ENCODE results near the gene ZNF735. TPM values are rescaled to one million over a fixed set of nuclear protein-coding genes. Genes with fewer than 3 reads are reported as not detected.
"Not testable (repeated sequence)": the region's sequence is repeated elsewhere in the genome, so short reads cannot be mapped to it uniquely, and the experiment has no call there.

The ZNF735 gene
- total RNA-seq, 1 donor from 2014 or later = not detected

- H3K27ac Mint-ChIP-seq (ENCODE audit: unreplicated experiment) = no peak overlapping the region
- peaks cover 15% of the 10 kb centered on the region for H3K9me3 Mint-ChIP-seq (ENCODE audit: unreplicated experiment)
- no peak for DNase-seq (ENCODE audit: low spot score)
- H3K4me1 Mint-ChIP-seq (ENCODE audit: unreplicated experiment) = no peaks in the 10 kb centered on the region
- no peak overlapping the region for H3K4me3 Mint-ChIP-seq (ENCODE audit: unreplicated experiment)
- no peaks in the 10 kb centered on the region for H3K36me3 Mint-ChIP-seq (ENCODE audit: low read depth, unreplicated experiment)
- TF ChIP-seq, protein P1, sequence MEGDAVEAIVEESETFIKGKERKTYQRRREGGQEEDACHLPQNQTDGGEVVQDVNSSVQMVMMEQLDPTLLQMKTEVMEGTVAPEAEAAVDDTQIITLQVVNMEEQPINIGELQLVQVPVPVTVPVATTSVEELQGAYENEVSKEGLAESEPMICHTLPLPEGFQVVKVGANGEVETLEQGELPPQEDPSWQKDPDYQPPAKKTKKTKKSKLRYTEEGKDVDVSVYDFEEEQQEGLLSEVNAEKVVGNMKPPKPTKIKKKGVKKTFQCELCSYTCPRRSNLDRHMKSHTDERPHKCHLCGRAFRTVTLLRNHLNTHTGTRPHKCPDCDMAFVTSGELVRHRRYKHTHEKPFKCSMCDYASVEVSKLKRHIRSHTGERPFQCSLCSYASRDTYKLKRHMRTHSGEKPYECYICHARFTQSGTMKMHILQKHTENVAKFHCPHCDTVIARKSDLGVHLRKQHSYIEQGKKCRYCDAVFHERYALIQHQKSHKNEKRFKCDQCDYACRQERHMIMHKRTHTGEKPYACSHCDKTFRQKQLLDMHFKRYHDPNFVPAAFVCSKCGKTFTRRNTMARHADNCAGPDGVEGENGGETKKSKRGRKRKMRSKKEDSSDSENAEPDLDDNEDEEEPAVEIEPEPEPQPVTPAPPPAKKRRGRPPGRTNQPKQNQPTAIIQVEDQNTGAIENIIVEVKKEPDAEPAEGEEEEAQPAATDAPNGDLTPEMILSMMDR (IDR thresholded peaks at IDR 0.05; ENCODE audit: unreplicated experiment) = no peak
- H3K27me3 Mint-ChIP-seq (ENCODE audit: unreplicated experiment) = peaks cover 3% of the 10 kb centered on the region
Measured at GRCh38 chr7:64187408-64187807, 19.6 kb upstream of the ZNF735 start.

GRCh38 chr7:64192148-64192704 lies 14.8 kb upstream of the ZNF735 start:
- Mint-ChIP-seq H3K27me3 (ENCODE audit: unreplicated experiment) (peaks cover 3% of the 10 kb centered on the region), H3K4me1 (ENCODE audit: unreplicated experiment) (no peaks in the 10 kb centered on the region), H3K27ac (ENCODE audit: unreplicated experiment) (no peak overlapping the region), H3K4me3 (ENCODE audit: unreplicated experiment) (no peak overlapping the region), H3K9me3 (ENCODE audit: unreplicated experiment) (peaks cover 30% of the 10 kb centered on the region), H3K36me3 (ENCODE audit: low read depth, unreplicated experiment) (peaks cover 9% of the 10 kb centered on the region)
- TF ChIP-seq, protein P1 (IDR thresholded peaks at IDR 0.05; ENCODE audit: unreplicated experiment) = no peak
- DNase-seq (ENCODE audit: low spot score) = no peak

DNA sequence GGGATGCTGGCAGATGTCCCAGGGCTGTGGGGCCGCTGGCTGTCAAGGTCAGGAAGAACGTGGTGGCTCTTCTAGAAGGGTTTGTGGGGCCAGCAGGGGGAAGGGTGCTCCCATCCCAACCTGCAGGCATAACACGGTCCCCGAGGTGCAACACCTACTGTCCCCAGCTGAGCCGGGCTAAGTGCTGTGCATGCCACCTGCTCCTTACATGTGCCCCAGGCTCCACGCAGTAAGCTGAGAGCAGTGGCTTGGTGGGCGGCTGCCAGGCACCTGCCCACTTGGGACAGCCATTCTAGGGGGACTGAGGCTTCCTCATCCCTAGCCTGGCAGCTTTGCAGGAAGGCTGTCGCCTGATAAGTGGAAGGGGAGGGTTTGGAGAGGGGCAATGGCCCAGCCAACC lies 14.2 kb upstream of the ZNF735 start:
- Mint-ChIP-seq H3K27me3 (ENCODE audit: unreplicated experiment) (peaks cover 3% of the 10 kb centered on the region), H3K36me3 (ENCODE audit: low read depth, unreplicated experiment) (peaks cover 9% of the 10 kb centered on the region), H3K9me3 (ENCODE audit: unreplicated experiment) (peaks cover 29% of the 10 kb centered on the region), H3K4me3 (ENCODE audit: unreplicated experiment) (no peak overlapping the region), H3K27ac (ENCODE audit: unreplicated experiment) (no peak overlapping the region), H3K4me1 (ENCODE audit: unreplicated experiment) (no peaks in the 10 kb centered on the region)
- TF ChIP-seq, protein P1 (IDR thresholded peaks at IDR 0.05; ENCODE audit: unreplicated experiment) = no peak
- DNase-seq (ENCODE audit: low spot score) = no peak

DNA sequence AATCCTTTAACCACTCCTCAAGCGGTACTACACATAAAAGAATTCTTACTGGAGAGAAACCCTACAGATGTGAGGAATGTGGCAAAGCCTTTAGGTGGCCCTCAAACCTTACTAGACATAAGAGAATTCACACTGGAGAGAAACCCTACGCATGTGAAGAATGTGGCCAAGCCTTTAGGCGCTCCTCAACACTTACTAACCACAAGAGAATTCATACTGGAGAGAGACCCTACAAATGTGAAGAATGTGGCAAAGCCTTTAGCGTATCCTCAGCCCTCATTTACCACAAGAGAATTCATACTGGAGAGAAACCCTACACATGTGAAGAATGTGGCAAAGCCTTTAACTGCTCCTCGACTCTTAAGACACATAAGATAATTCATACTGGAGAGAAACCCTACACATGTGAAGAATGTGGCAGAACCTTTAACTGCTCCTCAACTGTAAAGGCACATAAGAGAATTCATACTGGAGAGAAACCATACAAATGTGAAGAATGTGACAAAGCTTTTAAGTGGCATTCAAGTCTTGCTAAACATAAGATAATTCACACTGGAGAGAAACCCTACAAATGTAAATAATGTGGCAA lies 12.8 kb downstream of the ZNF735 start:
- H3K27ac Mint-ChIP-seq (ENCODE audit: unreplicated experiment); DNase-seq (ENCODE audit: low spot score); H3K4me3 Mint-ChIP-seq (ENCODE audit: unreplicated experiment); H3K4me1 Mint-ChIP-seq (ENCODE audit: unreplicated experiment); H3K36me3 Mint-ChIP-seq (ENCODE audit: low read depth, unreplicated experiment); H3K27me3 Mint-ChIP-seq (ENCODE audit: unreplicated experiment): not testable (repeated sequence)
- H3K9me3 Mint-ChIP-seq (ENCODE audit: unreplicated experiment) = peaks cover 19% of the 10 kb centered on the region

GRCh38 chr7:64223366-64223765 lies 16.4 kb downstream of the ZNF735 start:
- Mint-ChIP-seq H3K36me3 (ENCODE audit: low read depth, unreplicated experiment) (peaks cover 11% of the 10 kb centered on the region), H3K4me3 (ENCODE audit: unreplicated experiment) (no peak overlapping the region), H3K27ac (ENCODE audit: unreplicated experiment) (no peak overlapping the region), H3K4me1 (ENCODE audit: unreplicated experiment) (no peaks in the 10 kb centered on the region), H3K9me3 (ENCODE audit: unreplicated experiment) (peaks cover 35% of the 10 kb centered on the region), H3K27me3 (ENCODE audit: unreplicated experiment) (peaks cover 4% of the 10 kb centered on the region)
- TF ChIP-seq, protein P1 (IDR thresholded peaks at IDR 0.05; ENCODE audit: unreplicated experiment) = no peak
- DNase-seq (ENCODE audit: low spot score) = no peak

GRCh38 chr7:64228174-64228573 lies 21.2 kb downstream of the ZNF735 start, which contains the start of gene ZNF679:
Gene ZNF679 (plus strand): TSS chr7:64228474. CDS start chr7:64249118, 20,644 bp downstream.
- not testable (repeated sequence) for H3K4me3 Mint-ChIP-seq (ENCODE audit: unreplicated experiment); H3K27ac Mint-ChIP-seq (ENCODE audit: unreplicated experiment); H3K4me1 Mint-ChIP-seq (ENCODE audit: unreplicated experiment); H3K36me3 Mint-ChIP-seq (ENCODE audit: low read depth, unreplicated experiment); DNase-seq (ENCODE audit: low spot score); H3K27me3 Mint-ChIP-seq (ENCODE audit: unreplicated experiment)
- H3K9me3 Mint-ChIP-seq (ENCODE audit: unreplicated experiment) = peaks cover 43% of the 10 kb centered on the region

Measured in endothelial cell (in vitro differentiated cells).